Mononuclear cell (primary cell): Measurements from ENCODE around the gene MAP1A. TPM values are rescaled to one million over a fixed set of nuclear protein-coding genes. Genes with fewer than 3 reads are reported as not detected.
"Not testable (repeated sequence)": the region's sequence is repeated elsewhere in the genome, so short reads cannot be mapped to it uniquely, and the experiment has no call there.

ENCODE experiments used
- H3K27me3 ChIP-seq: 2 replicates; pipeline ENCODE4 v1.6.0; 2011; ENCODE audit warnings: low read length, control low read depth; ENCODE audit not compliant: insufficient read depth
- H3K4me1 ChIP-seq: 2 replicates; pipeline ENCODE4 v1.5.1; 2011; ENCODE audit warnings: mild to moderate bottlenecking, low read length, control low read depth; ENCODE audit not compliant: insufficient read depth
- H3K4me3 ChIP-seq: 2 replicates; pipeline ENCODE4 v1.5.1; 2011; ENCODE audit warnings: mild to moderate bottlenecking, low read length, moderate library complexity
- H3K9me3 ChIP-seq: 2 replicates; pipeline ENCODE4 v1.5.1; 2011; ENCODE audit warnings: low read depth, mild to moderate bottlenecking, control low read depth, low read length
- total RNA-seq: library from RNA; depleted of rRNA; stranded (reverse); fragments of >200 nt; gene quantifications from one replicate; pipeline ENCODE4 v1.2.3, GENCODE V29; 2012

The MAP1A gene
- total RNA-seq, 1 donor = 2.4 TPM

DNA sequence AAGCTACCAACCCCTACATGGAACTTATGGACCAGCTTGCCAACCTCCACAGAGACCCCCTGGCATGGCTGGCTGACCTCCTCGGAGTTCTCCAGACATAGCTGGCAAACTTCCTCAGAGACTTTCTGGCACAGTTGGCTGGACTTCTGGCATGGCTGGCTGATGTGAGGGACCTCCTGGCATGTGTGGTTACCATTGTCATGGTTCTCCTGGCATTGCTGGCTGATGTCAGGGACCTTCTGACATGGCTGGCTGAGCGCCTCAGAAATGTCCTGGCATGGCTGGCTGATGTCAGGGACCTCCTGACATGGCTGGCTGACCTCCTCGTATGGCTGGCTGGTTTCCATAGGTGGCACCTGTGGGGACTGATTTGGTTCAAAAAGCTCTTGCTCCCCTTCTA, 17.5 kb downstream of the MAP1A start:
- H3K9me3 ChIP-seq = no peaks in the 10 kb centered on the region
- no peaks in the 10 kb centered on the region for H3K4me1 ChIP-seq
- no peaks in the 10 kb centered on the region for H3K27me3 ChIP-seq
- no peak overlapping the region for H3K4me3 ChIP-seq

DNA sequence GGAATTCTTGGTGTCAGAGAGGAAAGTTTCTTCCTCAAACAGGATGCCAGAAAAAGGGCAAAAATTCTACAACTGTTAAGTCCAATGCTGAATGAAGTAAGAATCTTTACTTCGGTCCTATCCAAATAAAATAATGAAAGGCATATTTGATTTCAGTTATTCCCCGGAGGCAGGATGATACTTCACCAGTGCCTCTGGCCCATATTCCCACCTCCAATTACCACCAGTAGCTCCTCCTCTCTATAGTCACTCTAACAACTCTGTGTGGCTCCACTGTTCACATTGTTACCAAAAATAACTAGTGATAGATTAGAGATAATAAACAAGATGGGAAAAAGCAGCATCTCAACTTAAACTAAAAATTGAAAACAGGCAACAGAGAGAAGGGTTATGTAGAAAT, 20.7 kb downstream of the MAP1A start:
- Histone ChIP-seq H3K9me3 (no peaks in the 10 kb centered on the region), H3K4me3 (no peak overlapping the region), H3K4me1 (no peaks in the 10 kb centered on the region), H3K27me3 (no peaks in the 10 kb centered on the region)

DNA sequence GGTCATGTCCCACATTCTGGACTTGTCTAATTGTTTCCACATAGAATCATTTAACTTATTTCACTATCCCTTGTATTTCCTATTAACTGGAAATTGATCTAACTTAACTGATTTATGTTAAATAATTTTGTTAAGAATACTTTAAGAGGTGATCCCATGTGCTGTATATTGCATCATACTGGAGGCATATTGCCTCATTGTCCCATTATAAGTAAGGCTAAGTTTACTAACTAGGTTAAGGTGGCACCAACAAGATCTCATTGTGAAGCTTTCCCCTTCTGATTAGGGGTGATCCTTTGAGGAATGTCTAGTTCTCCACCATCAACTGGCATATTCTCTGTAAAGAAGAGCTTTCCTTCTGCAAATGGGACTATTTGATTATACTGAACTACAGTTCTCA, 24.4 kb downstream of the MAP1A start:
- Histone ChIP-seq H3K4me3 (no peak overlapping the region), H3K4me1 (no peaks in the 10 kb centered on the region), H3K9me3 (no peaks in the 10 kb centered on the region)

DNA sequence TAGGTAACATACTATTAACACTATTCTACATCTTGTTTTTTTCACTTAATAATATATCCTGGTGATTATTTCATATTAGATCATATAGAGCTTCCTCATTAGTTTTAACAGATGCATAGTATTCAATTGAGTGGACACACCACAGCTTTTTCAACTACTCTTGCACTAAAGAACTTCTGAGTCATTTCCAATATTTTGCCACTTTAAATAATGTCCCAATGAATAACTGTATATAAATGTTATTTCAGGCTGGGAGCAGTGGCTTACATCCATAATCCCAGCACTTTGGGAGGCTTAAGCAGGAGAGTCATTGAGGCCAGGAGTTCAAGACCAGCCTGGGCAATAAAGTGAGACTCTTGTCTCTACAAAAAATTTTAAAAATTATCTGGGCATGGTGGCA, 26.9 kb downstream of the MAP1A start:
- Histone ChIP-seq H3K9me3 (no peaks in the 10 kb centered on the region), H3K4me1 (no peaks in the 10 kb centered on the region), H3K4me3 (no peak overlapping the region), H3K27me3 (no peaks in the 10 kb centered on the region)

More for the DNA sequence above, 24.4 kb downstream of the MAP1A start:
- H3K27me3 ChIP-seq = no peaks in the 10 kb centered on the region

DNA sequence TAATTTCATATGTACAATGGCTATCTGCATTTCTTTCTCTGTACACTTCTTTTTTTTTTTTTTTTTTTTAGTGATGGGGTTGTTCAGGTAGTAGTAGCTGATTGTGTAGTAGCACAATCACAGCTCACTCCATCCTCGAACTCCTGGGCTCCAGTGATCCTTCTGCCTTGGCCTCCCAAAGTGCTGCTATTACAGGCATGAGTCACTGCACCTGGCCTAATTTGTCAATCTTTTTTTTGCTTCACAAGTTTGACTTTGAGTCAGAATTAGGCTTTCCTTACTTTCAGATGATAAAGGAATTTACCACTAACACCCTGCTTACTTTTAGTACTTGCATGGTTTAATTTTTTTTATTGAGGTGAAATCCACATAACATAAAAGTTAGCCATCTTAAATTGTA, 28.0 kb downstream of the MAP1A start:
- Histone ChIP-seq H3K9me3 (no peaks in the 10 kb centered on the region), H3K27me3 (no peaks in the 10 kb centered on the region), H3K4me3 (no peak overlapping the region), H3K4me1 (no peaks in the 10 kb centered on the region)

DNA sequence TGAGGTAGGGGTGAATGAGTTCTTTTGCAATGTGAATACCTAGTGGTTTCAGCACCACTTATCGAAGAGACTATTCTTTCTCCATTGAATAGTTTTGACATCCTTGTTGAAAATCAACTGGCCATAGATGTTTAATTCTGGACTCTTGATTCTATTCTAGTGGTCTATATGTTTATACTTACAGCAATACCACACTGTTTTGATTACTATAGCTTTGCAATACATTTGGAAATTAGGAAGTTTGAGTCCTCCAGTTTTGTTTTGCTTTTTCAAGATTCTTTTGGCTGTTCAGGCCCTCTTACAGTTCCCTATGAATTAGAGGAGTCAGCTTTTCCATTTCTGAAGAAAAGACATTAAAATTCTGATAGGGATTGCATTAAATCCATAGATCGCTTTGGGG, 30.1 kb downstream of the MAP1A start:
- Histone ChIP-seq H3K9me3 (no peaks in the 10 kb centered on the region), H3K4me3 (no peak overlapping the region), H3K4me1 (no peaks in the 10 kb centered on the region), H3K27me3 (no peaks in the 10 kb centered on the region)

DNA sequence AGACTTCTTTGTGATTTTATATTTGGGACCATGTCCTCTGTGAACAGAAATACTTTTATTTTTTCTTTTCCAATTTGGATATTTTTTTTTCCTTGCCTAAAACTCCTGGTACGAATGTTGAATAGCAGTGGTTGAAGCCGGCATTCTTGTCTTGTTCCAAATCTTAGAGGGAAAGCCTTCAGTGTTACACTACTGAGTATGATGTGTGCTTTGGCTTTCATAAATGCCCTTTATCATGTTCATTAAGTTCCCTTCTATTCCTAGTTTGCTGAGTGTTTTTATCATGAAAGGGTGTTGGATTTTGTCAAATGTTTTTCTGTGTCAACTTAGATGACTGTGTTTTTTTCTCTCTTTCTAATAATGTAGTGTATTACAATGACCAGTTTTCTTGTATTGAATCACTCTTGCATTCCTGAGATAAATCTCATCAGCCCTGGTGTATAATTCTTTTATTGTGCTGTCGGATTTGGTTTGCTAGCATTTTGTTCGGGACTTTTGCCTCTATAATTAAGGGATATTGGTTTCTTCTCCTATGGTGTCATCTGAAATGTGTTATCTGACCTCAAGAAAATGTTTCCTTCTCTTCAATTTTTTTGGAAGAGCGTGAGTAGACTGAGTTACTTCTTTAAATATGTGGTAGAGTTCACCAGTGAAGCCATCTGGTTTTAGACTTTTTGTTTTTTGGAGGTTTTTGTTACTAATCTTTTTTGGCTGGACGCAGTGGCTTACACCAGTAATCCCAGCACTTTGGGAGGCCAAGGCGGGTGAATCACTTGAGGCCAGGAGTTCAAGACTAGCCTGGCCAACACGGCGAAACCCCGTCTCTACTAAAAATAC, 33.3 kb downstream of the MAP1A start:
- Histone ChIP-seq H3K4me3 (no peak overlapping the region), H3K4me1 (no peaks in the 10 kb centered on the region), H3K27me3 (no peaks in the 10 kb centered on the region), H3K9me3 (no peaks in the 10 kb centered on the region)

DNA sequence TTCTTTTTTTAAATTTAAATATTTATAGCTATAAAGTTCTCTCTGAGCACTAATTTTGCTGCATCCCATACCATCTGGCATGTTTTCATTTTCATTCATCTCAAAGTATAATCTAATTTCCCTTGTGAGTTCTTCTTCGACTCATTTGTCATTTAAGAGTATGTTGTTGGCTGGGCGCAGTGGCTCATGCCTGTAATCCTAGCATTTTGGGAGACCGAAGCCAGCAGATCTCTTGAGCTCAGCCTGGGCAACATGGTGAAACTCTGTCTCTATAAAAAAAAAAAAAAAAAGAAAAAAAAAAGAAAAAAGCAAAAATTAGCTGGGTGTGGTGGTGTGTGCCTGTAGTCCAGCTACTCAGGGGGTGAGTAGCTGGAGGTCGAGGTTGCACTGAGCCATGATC, 34.8 kb downstream of the MAP1A start:
- no peaks in the 10 kb centered on the region for H3K27me3 ChIP-seq
- no peaks in the 10 kb centered on the region for H3K9me3 ChIP-seq
- H3K4me3 ChIP-seq = no peak overlapping the region
- no peaks in the 10 kb centered on the region for H3K4me1 ChIP-seq

DNA sequence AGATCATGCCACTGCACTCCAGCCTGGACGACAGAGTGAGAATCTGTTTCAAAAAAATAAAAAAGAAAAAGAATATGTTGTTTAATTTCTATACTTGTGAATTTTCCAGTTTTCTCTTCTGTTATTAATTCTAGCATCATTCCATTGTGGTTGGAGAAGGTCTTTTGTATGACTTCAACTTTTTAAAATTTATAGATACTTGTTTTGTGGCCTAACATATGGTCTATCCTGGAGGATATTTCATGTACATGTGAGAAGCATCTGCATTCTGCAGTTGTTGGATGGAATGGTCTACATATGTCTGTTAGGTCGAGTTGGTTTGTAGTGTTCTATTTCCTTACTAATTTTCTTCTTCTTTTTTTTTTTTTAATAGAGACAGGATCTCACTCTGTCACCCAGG, 35.6 kb downstream of the MAP1A start:
- Histone ChIP-seq H3K27me3 (no peaks in the 10 kb centered on the region), H3K4me1 (no peaks in the 10 kb centered on the region), H3K9me3 (no peaks in the 10 kb centered on the region), H3K4me3 (no peak overlapping the region)

DNA sequence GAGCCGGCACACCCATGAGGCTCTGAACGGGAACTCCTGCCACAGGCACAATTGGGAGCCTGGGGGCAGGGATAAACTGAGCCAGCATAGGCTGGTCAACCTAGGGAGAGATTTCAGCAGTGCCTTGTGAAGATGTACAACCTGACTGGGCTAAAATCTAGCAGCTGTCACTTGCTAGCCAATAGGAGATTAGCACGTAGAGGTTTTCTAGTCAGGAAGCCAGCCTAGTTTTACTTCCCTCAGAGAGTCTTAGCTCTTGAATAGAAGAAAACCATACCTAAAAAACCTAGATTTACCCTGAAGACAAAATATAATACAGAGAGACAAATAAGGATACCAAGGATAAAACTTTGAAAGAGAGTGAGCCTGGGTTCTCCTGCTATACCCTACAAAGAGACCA, 45.3 kb downstream of the MAP1A start:
- not testable (repeated sequence) for H3K9me3 ChIP-seq, H3K4me1 ChIP-seq, H3K4me3 ChIP-seq, H3K27me3 ChIP-seq

DNA sequence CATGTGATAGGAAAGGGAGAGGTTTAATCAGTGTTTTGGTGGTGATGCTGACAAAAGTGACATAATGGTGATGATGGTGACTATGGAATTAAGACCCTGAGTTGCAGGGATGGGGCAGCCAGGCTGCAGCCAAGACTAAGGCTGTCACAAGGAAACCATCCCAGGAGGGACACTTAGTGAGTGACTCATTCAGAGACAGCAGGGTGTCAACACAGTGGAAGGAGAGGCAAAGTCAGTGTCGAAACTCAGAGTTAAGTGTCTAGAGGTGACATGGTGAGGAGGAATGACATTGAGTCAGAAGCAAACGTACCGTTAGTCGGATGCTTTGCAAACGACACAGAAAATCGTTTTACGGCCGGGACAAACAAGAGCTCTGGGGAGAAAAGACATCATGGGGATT, 46.4 kb downstream of the MAP1A start:
- H3K4me3 ChIP-seq, H3K9me3 ChIP-seq, H3K27me3 ChIP-seq, H3K4me1 ChIP-seq: not testable (repeated sequence)

DNA sequence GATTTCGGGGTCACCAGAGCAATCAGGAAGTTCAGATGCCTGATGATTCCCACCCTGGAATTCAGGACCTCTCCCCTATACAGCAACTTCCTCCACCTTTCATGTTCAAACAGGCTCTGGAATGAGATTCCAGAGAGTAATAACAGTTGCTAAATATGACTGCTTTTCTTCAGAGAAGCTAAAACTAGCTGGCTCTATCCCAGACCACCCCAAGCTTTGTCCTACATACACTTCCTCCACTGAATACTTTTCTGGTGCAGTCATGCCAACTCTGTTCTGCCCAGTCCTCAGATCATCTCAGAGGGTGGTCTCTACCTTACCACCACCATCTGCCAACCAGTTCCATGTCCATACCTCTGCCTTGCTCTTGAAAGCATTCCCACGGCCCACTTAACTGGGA, 49.2 kb downstream of the MAP1A start:
- H3K4me3 ChIP-seq, H3K4me1 ChIP-seq, H3K9me3 ChIP-seq, H3K27me3 ChIP-seq: not testable (repeated sequence)

DNA sequence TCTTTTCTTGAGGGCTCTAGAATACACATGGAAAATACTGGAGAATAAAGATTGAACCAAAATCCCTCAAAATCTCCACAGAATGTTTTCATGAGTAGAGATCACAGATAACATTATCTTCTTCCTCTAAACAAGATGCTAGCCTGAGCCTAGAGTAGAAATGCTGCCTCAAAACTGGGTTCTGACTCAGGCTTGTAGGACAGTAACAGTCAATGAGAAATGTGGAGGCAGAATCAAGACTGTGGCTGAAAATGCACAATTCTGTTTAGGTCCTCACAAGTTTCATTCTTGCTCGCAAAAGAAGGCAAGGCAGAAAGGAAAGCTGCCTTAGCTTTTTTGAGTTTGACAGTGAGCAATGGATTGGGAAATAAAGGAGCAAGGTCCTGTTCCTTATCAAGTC, 57.2 kb downstream of the MAP1A start:
- H3K27me3 ChIP-seq, H3K4me3 ChIP-seq, H3K4me1 ChIP-seq, H3K9me3 ChIP-seq: not testable (repeated sequence)

Other genes starting within 250 kb of the MAP1A start
- not detected for gene TGM7, start 215.4 kb upstream of the MAP1A start, total RNA-seq
- 9.7 TPM for gene LCMT2, start 187.0 kb upstream of the MAP1A start, total RNA-seq
- gene ZSCAN29, start 146.6 kb upstream of the MAP1A start, total RNA-seq = 8.6 TPM
- gene TUBGCP4, start 146.5 kb upstream of the MAP1A start, total RNA-seq = 4.9 TPM
- 30.6 TPM for gene TP53BP1, start 24.5 kb upstream of the MAP1A start, total RNA-seq
- gene PPIP5K1, start 72.6 kb downstream of the MAP1A start, total RNA-seq = 9.9 TPM
- not detected for gene CKMT1B, start 76.4 kb downstream of the MAP1A start, total RNA-seq
- gene STRC, start 101.2 kb downstream of the MAP1A start, total RNA-seq = 0.42 TPM
- 2.5 TPM for gene CATSPER2, start 131.2 kb downstream of the MAP1A start, total RNA-seq
- not detected for gene CKMT1A, start 176.3 kb downstream of the MAP1A start, total RNA-seq
- 119 TPM for gene PDIA3, start 228.8 kb downstream of the MAP1A start, total RNA-seq